Measurements from ENCODE around the gene RNF121. TPM values are rescaled to one million over a fixed set of nuclear protein-coding genes. Genes with fewer than 3 reads are reported as not detected.
A peak's percentile ranks its signal among the peaks of the same experiment; 100 is the strongest.

The RNF121 gene
- total RNA-seq, 1 donor from 2014 or later: 24.7 TPM

GRCh38 chr11:71977743-71978418, 49.0 kb downstream of the RNF121 start:
- H3K9me3 ChIP-seq: no peaks in the 10 kb centered on the region
- DNase-seq (no peak), ATAC-seq (peak; percentile 78 to 79)
- H3K27ac ChIP-seq: no peak overlapping the region
- H3K4me3 ChIP-seq: no peak overlapping the region
- TF ChIP-seq CTCF (IDR thresholded peaks at IDR 0.05): peak; percentile 73
- intact Hi-C loops (cut with DNase I): no loop called here
- H3K36me3 ChIP-seq: peaks cover 23% of the 10 kb centered on the region
- no peaks in the 10 kb centered on the region for H3K4me1 ChIP-seq
- H3K27me3 ChIP-seq (ENCODE audit: low read depth): no peaks in the 10 kb centered on the region

DNA sequence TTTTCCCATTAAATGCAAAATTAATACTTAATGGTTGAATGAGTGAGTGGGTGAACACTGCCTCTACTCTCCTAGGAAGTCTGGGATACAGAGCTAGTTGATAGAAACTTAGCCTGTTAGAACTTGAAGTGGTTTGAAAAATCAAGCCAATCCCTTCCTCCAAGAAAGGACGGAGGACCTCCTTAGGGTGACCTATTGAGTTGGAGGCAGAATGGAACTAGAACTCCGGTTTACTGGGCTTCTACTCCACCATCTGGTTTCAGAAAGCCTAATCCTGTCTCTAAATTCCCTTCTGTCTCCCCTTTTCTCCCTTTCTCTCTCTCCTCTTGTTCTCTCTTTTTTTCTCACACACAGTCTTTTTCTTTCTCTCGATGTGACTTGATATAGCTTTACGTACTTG, 50.2 kb downstream of the RNF121 start:
- intact Hi-C loops (cut with DNase I): no loop called here
- no peak for ATAC-seq
- Histone ChIP-seq H3K4me1 (no peaks in the 10 kb centered on the region), H3K27me3 (ENCODE audit: low read depth) (no peaks in the 10 kb centered on the region), H3K9me3 (no peaks in the 10 kb centered on the region), H3K36me3 (peaks cover 35% of the 10 kb centered on the region), H3K4me3 (no peak overlapping the region), H3K27ac (no peak overlapping the region)
- TF ChIP-seq CTCF (IDR thresholded peaks at IDR 0.05): no peak
- DNase-seq: no peak

GRCh38 chr11:71979602-71980001, 50.8 kb downstream of the RNF121 start:
- no peak for TF ChIP-seq CTCF (IDR thresholded peaks at IDR 0.05)
- Histone ChIP-seq H3K9me3 (no peaks in the 10 kb centered on the region), H3K4me1 (no peaks in the 10 kb centered on the region), H3K27ac (no peak overlapping the region), H3K27me3 (ENCODE audit: low read depth) (no peaks in the 10 kb centered on the region), H3K4me3 (no peak overlapping the region), H3K36me3 (peaks cover 35% of the 10 kb centered on the region)
- intact Hi-C loops (cut with DNase I): no loop called here
- no peak for DNase-seq
- ATAC-seq: no peak

- TF ChIP-seq CTCF (IDR thresholded peaks at IDR 0.05): no peak
- peaks cover 33% of the 10 kb centered on the region for H3K36me3 ChIP-seq
- no peaks in the 10 kb centered on the region for H3K9me3 ChIP-seq
- DNase-seq (no peak), ATAC-seq (no peak)
- no peak overlapping the region for H3K4me3 ChIP-seq
- H3K27ac ChIP-seq: no peak overlapping the region
- H3K27me3 ChIP-seq (ENCODE audit: low read depth): no peaks in the 10 kb centered on the region
- H3K4me1 ChIP-seq: no peaks in the 10 kb centered on the region
- intact Hi-C loops (cut with DNase I): no loop called here
Observed at GRCh38 chr11:71986131-71986530, 57.3 kb downstream of the RNF121 start.

DNA sequence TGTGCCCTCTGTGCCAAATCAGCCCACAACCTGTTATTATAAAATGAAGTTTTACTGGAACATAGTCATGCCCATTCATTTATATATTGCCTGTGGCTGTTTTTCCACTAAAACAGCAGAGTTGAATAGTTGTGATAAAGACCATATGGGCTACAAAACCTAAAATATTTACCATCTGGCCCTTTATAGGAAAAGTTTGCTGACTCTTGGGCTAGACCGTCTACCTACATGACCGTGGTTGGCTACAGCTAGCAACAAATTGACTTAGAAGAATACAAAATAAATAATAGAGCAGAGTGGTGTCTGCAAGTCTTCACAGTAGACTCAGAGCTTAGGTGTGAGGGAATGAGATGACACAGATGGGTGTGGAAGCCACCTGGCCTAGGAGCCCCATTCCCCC, 58.7 kb downstream of the RNF121 start:
- peaks cover 7% of the 10 kb centered on the region for H3K4me1 ChIP-seq
- no peak overlapping the region for H3K4me3 ChIP-seq
- intact Hi-C loops (cut with DNase I): no loop called here
- H3K36me3 ChIP-seq: peaks cover 42% of the 10 kb centered on the region
- DNase-seq (no peak), ATAC-seq (no peak)
- H3K9me3 ChIP-seq: no peaks in the 10 kb centered on the region
- no peak for TF ChIP-seq CTCF (IDR thresholded peaks at IDR 0.05)
- H3K27ac ChIP-seq: no peak overlapping the region
- H3K27me3 ChIP-seq (ENCODE audit: low read depth): no peaks in the 10 kb centered on the region
